Measurements from ENCODE around the gene FBN1. TPM values are rescaled to one million over a fixed set of nuclear protein-coding genes. Genes with fewer than 3 reads are reported as not detected.

Gene FBN1
- total RNA-seq, 1 donor from 2014 or later = 0.80 TPM

DNA sequence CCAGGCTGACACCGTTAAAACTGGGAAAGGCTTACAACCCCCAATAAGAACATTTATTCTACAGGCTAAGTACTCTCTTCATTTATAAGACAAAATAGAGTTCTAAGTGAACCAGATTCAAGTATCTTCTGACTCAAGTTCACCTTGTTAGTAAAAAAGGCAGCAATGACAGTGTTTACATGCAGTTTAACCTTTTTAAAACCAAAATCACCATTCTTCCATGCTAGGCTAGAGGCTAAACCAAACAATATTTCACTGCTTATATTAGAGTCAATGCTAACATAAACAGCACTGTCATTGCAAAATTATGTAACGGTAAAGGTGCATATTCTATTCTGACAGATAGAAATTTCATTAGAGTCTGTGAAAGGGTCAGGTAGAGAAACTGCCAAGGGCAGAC lies 118.0 kb downstream of the FBN1 start:
- Mint-ChIP-seq H3K9me3 (no peaks in the 10 kb centered on the region), H3K4me3 (ENCODE audit: low read depth) (no peak overlapping the region), H3K4me1 (ENCODE audit: low read depth) (no peaks in the 10 kb centered on the region), H3K27me3 (ENCODE audit: low read depth) (no peaks in the 10 kb centered on the region), H3K36me3 (ENCODE audit: low read depth) (no peaks in the 10 kb centered on the region), H3K27ac (no peak overlapping the region)
- DNase-seq (ENCODE audit: low spot score) = no peak
- intact Hi-C loops (cut with micrococcal nuclease) = no loop called here

DNA sequence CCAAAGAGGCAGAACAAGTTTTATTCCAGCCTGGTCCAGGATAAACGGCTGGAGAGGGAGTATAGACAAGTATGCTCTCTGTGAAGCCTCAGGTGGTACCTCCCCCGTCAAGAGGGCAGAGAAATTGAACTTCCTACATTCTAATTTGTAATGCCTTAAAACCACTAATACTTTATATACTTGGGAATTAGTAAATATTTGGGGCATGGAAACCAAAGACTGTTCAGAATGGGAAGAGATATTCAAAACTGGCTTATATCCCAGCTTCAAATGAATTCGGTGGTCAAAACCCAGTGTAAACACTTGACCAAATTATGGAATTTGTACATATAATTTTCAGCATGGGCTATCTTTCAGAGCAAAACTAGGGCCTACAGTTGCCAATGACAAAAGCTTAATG lies 122.6 kb downstream of the FBN1 start:
- no peak overlapping the region for H3K27ac Mint-ChIP-seq
- intact Hi-C loops (cut with micrococcal nuclease) = no loop called here
- H3K27me3 Mint-ChIP-seq (ENCODE audit: low read depth) = no peaks in the 10 kb centered on the region
- no peak overlapping the region for H3K4me3 Mint-ChIP-seq (ENCODE audit: low read depth)
- no peaks in the 10 kb centered on the region for H3K36me3 Mint-ChIP-seq (ENCODE audit: low read depth)
- no peaks in the 10 kb centered on the region for H3K4me1 Mint-ChIP-seq (ENCODE audit: low read depth)
- no peak for DNase-seq (ENCODE audit: low spot score)
- no peaks in the 10 kb centered on the region for H3K9me3 Mint-ChIP-seq

DNA sequence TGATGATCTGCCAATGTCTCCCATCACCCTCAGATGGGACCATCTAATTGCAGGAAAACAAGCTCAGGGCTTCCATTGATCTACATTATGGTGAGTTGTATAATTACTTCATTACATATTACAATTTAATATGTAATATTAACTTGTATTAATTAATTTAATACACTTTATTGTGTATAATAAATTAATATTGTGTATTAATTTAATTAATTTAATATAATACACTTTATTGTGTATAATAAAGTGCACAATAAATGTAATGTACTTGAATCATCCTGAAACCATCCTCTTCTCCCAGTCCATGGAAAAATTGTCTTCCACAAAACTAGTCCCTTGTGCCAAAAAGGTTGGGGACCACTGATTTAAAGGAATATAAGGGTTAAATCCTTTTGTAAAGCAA lies 123.4 kb downstream of the FBN1 start:
- Mint-ChIP-seq H3K4me1 (ENCODE audit: low read depth) (no peaks in the 10 kb centered on the region), H3K27me3 (ENCODE audit: low read depth) (peaks cover 2% of the 10 kb centered on the region), H3K4me3 (ENCODE audit: low read depth) (no peak overlapping the region), H3K27ac (no peak overlapping the region), H3K9me3 (no peaks in the 10 kb centered on the region), H3K36me3 (ENCODE audit: low read depth) (no peaks in the 10 kb centered on the region)
- no peak for DNase-seq (ENCODE audit: low spot score)
- intact Hi-C loops (cut with micrococcal nuclease) = no loop called here

DNA sequence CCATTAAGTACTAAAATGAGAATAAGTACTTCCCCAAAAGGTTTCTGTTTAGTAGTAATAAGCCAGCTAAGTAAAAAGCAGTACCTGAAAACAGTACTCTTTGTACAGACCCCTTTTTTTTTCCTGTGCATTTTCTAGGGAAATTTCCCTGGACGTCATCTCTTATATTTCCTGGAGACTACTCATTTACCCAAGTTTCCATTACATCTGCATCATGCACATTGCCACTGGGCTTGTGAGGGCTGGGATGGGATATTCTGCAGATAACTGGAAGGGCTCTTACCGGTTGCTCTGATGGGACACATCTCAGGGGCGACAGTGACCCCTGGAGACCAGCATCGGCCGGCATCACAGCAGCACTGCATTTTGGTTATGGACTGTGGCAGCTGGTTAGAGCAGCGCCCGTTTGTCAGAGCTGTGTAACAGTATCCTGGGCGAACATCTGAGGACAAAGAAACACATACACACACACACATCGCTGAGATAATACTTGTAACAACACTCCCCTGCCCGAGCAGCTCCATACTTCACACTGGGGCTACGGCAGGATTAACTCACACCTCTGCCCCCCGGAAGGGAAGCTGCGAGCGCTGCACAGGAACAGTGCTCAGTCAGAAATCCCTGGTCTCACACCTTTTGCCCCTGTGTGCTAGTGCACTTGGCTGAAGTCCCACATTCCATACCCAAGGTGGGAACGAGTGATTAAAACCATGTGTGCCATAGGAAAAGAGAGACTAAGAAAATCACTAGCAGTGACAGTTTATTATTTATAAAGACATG lies 124.9 kb downstream of the FBN1 start:
- Mint-ChIP-seq H3K4me3 (ENCODE audit: low read depth) (no peak overlapping the region), H3K9me3 (no peaks in the 10 kb centered on the region), H3K4me1 (ENCODE audit: low read depth) (no peaks in the 10 kb centered on the region), H3K27ac (no peak overlapping the region), H3K36me3 (ENCODE audit: low read depth) (no peaks in the 10 kb centered on the region), H3K27me3 (ENCODE audit: low read depth) (peaks cover 4% of the 10 kb centered on the region)
- DNase-seq (ENCODE audit: low spot score) = no peak
- intact Hi-C loops (cut with micrococcal nuclease) = no loop called here

DNA sequence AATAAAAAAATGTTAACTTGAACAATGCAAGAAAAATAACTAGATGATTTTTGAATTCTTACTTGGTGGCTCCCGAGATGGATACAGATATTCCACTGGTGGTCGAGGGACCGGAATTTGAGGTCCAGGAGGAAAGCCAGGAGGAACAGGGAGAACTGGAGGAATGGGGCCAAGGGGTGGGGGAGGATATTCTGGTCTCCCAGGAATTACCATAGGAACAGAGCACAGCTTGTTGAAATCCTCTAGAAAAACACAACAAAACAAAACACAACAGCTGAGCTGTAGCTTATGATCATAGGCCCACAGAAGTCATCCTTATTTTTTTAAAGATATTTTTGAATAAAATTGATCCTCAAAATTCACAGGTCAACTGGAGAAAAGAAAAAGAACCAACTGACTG lies 129.4 kb downstream of the FBN1 start:
- Mint-ChIP-seq H3K27ac (no peak overlapping the region), H3K9me3 (no peaks in the 10 kb centered on the region), H3K4me3 (ENCODE audit: low read depth) (no peak overlapping the region), H3K4me1 (ENCODE audit: low read depth) (no peaks in the 10 kb centered on the region), H3K27me3 (ENCODE audit: low read depth) (peaks cover 4% of the 10 kb centered on the region), H3K36me3 (ENCODE audit: low read depth) (no peaks in the 10 kb centered on the region)
- no peak for DNase-seq (ENCODE audit: low spot score)
- intact Hi-C loops (cut with micrococcal nuclease) = no loop called here

DNA sequence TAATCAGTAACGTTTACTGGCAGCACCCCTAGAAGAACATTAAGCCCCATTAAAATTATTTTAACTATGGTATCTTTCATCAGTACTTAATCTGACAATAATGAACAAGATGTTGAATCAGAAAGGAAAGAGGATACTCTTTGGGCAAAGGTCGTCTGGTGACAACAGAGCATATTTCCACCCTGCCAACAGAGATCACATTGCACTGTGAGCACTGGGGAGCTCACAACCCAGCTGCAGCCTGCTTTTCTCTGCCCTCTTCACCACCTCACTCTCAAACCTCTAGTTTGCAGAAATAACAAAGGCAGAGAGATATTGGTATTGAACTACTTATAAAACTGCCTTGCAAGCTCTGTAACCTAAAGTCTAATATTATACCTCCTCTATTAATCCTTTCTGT lies 130.0 kb downstream of the FBN1 start:
- H3K9me3 Mint-ChIP-seq = no peaks in the 10 kb centered on the region
- intact Hi-C loops (cut with micrococcal nuclease) = no loop called here
- H3K27me3 Mint-ChIP-seq (ENCODE audit: low read depth) = peaks cover 4% of the 10 kb centered on the region
- no peak overlapping the region for H3K27ac Mint-ChIP-seq
- H3K36me3 Mint-ChIP-seq (ENCODE audit: low read depth) = no peaks in the 10 kb centered on the region
- DNase-seq (ENCODE audit: low spot score) = no peak
- no peak overlapping the region for H3K4me3 Mint-ChIP-seq (ENCODE audit: low read depth)
- no peaks in the 10 kb centered on the region for H3K4me1 Mint-ChIP-seq (ENCODE audit: low read depth)

DNA sequence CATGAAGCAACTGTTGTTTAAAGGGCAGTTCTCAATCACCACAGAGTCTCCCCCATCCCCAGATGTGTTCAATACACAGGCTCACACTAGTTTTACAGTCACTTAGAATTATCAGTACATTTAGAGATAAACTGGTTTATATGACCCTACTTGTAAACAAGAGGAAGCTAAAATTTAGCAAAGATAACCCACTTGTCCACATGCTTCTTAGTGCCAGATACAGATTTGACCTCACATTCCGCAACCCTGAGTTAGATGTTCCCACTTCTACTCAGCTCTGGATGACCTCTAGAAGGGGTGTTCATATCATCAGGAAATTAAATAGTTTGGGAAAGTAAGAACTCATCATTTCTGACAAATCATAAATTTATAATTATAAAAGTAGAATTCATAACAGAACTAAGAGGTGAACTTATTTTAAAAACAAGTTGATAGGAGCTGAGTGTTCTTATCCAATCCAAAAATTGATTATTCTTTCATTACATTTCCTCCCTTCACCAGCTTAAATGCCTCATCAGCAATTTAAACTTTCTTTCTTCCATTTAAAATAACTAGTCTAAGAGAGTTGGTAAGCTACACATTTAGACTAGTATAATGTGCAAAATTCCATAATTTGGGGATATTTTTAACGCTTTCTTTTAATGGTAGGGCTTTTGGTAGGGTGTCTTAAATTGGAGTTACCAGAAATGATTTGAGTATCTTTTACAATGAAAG lies 131.2 kb downstream of the FBN1 start:
- intact Hi-C loops (cut with micrococcal nuclease) = no loop called here

DNA sequence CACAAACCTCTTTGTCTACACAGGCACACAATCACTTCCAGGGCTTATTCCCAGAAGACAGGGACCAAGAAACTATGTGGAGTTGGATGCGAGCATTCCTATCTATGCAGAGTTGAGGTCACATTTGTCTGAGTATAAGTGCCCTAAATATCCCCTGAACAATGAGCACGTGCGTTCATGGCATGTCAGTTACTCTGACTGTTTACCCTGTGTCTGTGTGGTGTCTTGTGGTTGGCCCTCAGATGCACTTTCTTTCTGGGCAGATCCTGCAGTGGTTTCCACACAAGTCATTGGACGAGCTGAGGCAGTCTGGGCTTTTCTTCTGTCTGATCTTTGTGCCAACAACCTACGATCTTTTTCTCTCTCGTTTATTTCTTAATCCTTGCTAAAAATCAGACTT lies 134.5 kb downstream of the FBN1 start:
- peaks cover 2% of the 10 kb centered on the region for H3K27me3 Mint-ChIP-seq (ENCODE audit: low read depth)

More for the DNA sequence above, 131.2 kb downstream of the FBN1 start:
- Mint-ChIP-seq H3K27me3 (ENCODE audit: low read depth) (peaks cover 4% of the 10 kb centered on the region), H3K4me3 (ENCODE audit: low read depth) (no peak overlapping the region), H3K27ac (no peak overlapping the region), H3K4me1 (ENCODE audit: low read depth) (no peaks in the 10 kb centered on the region), H3K36me3 (ENCODE audit: low read depth) (no peaks in the 10 kb centered on the region), H3K9me3 (no peaks in the 10 kb centered on the region)
- no peak for DNase-seq (ENCODE audit: low spot score)

DNA sequence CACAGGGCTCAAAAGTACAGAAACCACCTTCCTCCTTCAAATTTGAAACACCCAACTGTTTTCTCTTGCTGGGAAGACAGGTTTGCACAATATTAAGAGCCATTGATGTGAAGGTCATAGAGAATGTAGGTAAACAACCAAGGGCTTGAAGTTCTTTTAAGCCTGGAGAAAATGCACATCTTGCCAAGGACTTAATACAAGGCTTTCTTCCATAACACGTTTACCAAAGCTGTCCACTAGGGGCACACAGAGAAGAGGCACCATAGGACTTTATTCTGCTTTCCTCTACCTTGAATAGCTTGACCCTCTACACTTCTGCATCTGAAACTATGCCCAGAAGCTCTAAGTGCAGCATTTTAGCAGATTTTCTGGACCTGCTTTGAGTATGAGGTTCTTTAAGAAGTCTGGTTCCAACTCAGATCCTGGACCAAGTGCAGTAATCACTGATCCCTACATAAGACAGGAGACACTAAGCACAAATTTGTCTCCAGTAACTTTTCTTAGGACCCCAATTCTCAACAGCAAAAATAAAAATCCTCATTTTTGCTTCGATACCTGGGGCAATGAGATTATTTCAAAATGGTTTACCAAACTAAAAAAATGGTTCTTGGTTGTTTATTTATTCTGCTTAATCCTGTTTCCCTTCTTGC lies 138.0 kb downstream of the FBN1 start:
- no peak overlapping the region for H3K4me3 Mint-ChIP-seq (ENCODE audit: low read depth)
- H3K4me1 Mint-ChIP-seq (ENCODE audit: low read depth) = no peaks in the 10 kb centered on the region
- no peak for DNase-seq (ENCODE audit: low spot score)
- no peak overlapping the region for H3K27ac Mint-ChIP-seq
- H3K36me3 Mint-ChIP-seq (ENCODE audit: low read depth) = no peaks in the 10 kb centered on the region
- no peaks in the 10 kb centered on the region for H3K9me3 Mint-ChIP-seq
- peaks cover 2% of the 10 kb centered on the region for H3K27me3 Mint-ChIP-seq (ENCODE audit: low read depth)
- intact Hi-C loops (cut with micrococcal nuclease) = loop anchor here (10.0 kb wide), 1 partner anchor 297 kb away; no protein-coding TSS in a partner anchor

More for the DNA sequence above, 134.5 kb downstream of the FBN1 start:
- no peak overlapping the region for H3K27ac Mint-ChIP-seq
- H3K4me3 Mint-ChIP-seq (ENCODE audit: low read depth) = no peak overlapping the region
- no peaks in the 10 kb centered on the region for H3K9me3 Mint-ChIP-seq
- H3K36me3 Mint-ChIP-seq (ENCODE audit: low read depth) = no peaks in the 10 kb centered on the region
- intact Hi-C loops (cut with micrococcal nuclease) = no loop called here
- H3K4me1 Mint-ChIP-seq (ENCODE audit: low read depth) = no peaks in the 10 kb centered on the region
- DNase-seq (ENCODE audit: low spot score) = no peak

DNA sequence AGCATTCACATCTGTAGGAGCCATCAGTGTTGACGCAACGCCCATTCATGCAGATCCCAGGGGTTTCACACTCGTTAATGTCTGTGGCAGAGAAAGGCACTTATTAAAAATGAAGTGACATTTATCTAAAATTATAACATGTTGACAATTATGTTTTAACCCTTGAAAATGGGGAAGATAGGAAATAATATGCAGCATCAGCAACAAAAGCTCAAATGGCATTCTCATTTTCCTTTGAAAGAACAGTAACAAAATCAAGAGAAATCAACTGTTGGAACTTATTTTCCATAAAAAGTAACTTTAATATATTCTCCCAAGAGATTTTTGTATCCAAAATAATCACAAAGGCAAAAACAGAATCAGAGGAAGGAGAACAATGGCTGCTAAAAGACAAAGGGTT lies 140.4 kb downstream of the FBN1 start:
- Mint-ChIP-seq H3K27ac (no peak overlapping the region), H3K4me1 (ENCODE audit: low read depth) (no peaks in the 10 kb centered on the region), H3K27me3 (ENCODE audit: low read depth) (peaks cover 2% of the 10 kb centered on the region), H3K36me3 (ENCODE audit: low read depth) (no peaks in the 10 kb centered on the region), H3K4me3 (ENCODE audit: low read depth) (no peak overlapping the region), H3K9me3 (no peaks in the 10 kb centered on the region)
- DNase-seq (ENCODE audit: low spot score) = no peak
- intact Hi-C loops (cut with micrococcal nuclease) = loop anchor here (10.0 kb wide), 1 partner anchor 300 kb away; no protein-coding TSS in a partner anchor

DNA sequence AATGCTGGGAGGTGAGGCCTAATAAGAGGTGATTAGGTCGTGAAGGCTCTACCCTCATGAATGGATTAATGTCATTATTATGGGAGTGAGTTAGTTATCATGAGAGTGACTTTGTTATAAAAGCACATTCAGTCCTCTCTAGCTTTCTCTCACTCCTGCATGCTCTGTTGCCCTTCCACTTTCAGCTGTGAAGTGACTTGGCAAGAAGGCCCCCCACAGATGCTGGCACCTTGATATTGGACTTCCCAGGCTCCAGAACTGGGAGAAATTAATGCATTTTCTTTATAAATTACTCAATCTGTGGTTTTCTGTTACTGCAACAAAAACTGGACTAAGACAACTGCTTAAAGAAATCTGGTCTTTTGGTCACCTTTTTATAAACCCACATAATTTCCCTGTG lies 144.3 kb downstream of the FBN1 start:
- Mint-ChIP-seq H3K4me1 (ENCODE audit: low read depth) (no peaks in the 10 kb centered on the region), H3K4me3 (ENCODE audit: low read depth) (no peak overlapping the region), H3K36me3 (ENCODE audit: low read depth) (no peaks in the 10 kb centered on the region), H3K9me3 (no peaks in the 10 kb centered on the region), H3K27ac (no peak overlapping the region), H3K27me3 (ENCODE audit: low read depth) (no peaks in the 10 kb centered on the region)
- intact Hi-C loops (cut with micrococcal nuclease) = loop anchor here (10.0 kb wide), 1 partner anchor 304 kb away; no protein-coding TSS in a partner anchor
- no peak for DNase-seq (ENCODE audit: low spot score)

DNA sequence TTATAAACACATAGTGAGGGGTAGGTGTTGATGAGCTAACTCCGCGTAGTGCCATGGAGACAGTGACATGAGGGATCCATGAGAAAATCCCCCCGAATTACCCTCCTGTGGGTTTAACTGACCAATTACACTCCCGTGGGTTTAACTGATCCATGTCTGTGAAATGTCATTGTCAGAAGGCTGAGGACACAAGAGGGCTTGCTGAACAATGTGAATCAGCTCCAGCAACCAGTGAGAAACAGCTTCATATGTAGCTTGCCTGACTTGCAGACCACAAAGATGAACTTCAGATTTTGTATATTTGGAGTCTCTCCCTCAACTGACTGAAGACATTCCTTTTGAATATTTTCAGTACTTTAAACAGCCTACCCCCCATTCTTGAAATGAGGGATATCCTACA lies 144.9 kb downstream of the FBN1 start:
- intact Hi-C loops (cut with micrococcal nuclease) = loop anchor here (10.0 kb wide), 1 partner anchor 304 kb away; no protein-coding TSS in a partner anchor
- Mint-ChIP-seq H3K4me3 (ENCODE audit: low read depth) (no peak overlapping the region), H3K36me3 (ENCODE audit: low read depth) (no peaks in the 10 kb centered on the region), H3K9me3 (no peaks in the 10 kb centered on the region), H3K27me3 (ENCODE audit: low read depth) (no peaks in the 10 kb centered on the region), H3K27ac (no peak overlapping the region), H3K4me1 (ENCODE audit: low read depth) (no peaks in the 10 kb centered on the region)
- DNase-seq (ENCODE audit: low spot score) = no peak

DNA sequence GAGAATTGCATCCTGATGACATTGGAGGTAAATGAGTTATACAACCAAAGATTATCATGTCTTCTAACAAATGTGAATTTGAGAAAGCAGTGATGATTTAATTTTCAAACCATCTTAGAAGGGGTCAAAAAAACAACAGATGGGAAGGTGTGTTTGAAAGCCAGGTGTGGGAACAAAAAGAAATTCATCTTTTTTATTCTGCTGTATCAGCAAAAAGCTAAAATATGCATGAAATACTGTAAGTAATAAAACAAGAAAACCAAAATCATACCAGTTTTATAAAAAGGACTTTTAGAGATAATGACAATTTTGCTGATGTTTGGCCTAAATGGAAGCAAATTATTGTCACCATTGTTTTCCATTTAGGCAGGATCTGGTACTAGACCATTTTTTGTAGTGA lies 145.5 kb downstream of the FBN1 start:
- H3K36me3 Mint-ChIP-seq (ENCODE audit: low read depth) = no peaks in the 10 kb centered on the region
- intact Hi-C loops (cut with micrococcal nuclease) = loop anchor here (10.0 kb wide), 1 partner anchor 305 kb away; no protein-coding TSS in a partner anchor

More for the DNA sequence above, 145.5 kb downstream of the FBN1 start:
- no peaks in the 10 kb centered on the region for H3K4me1 Mint-ChIP-seq (ENCODE audit: low read depth)
- H3K27me3 Mint-ChIP-seq (ENCODE audit: low read depth) = no peaks in the 10 kb centered on the region
- no peak overlapping the region for H3K27ac Mint-ChIP-seq
- DNase-seq (ENCODE audit: low spot score) = no peak
- no peaks in the 10 kb centered on the region for H3K9me3 Mint-ChIP-seq
- no peak overlapping the region for H3K4me3 Mint-ChIP-seq (ENCODE audit: low read depth)
